GM12878 (cell line): ENCODE results near the gene PYGB. TPM values are rescaled to one million over a fixed set of nuclear protein-coding genes. Genes with fewer than 3 reads are reported as not detected.
A peak's percentile ranks its signal among the peaks of the same experiment; 100 is the strongest.

Experiments used
- BACH1 ChIP-seq: fragments of 450-650 bp; IDR thresholded peaks from 2 replicates; pipeline ENCODE4 v1.6.1; 2017; ENCODE audit warnings: mild to moderate bottlenecking, borderline replicate concordance
- BCL3 ChIP-seq: IDR thresholded peaks from 2 replicates; pipeline ENCODE4 v1.6.1; 2011; ENCODE audit warnings: borderline replicate concordance, low read depth, mild to moderate bottlenecking, moderate library complexity, low read length; ENCODE audit not compliant: insufficient read depth, poor library complexity, severe bottlenecking
- BHLHE40 ChIP-seq, 2 experiments: fragments of 450-650 bp in 1 of 2; IDR thresholded peaks; 2 replicates each; pipeline ENCODE4 v1.6.1; 2011 to 2017; ENCODE audit warnings: low read depth in 2 of 2, borderline replicate concordance in 1 of 2, improper control_type of control experiment in 1 of 2, low read length in 1 of 2, mild to moderate bottlenecking in 1 of 2
- CBFB ChIP-seq: IDR thresholded peaks from 2 replicates; pipeline ENCODE4 v1.6.1; 2016; ENCODE audit warnings: antibody characterized with exemption, low read depth
- CHD2 ChIP-seq: IDR thresholded peaks from 2 replicates; pipeline ENCODE4 v1.6.1; 2011; ENCODE audit warnings: low read depth, low read length, improper control_type of control experiment, borderline replicate concordance
- CTCF ChIP-seq, 3 experiments: IDR thresholded peaks in 2 of 3; conservative IDR thresholded peaks in 1 of 3; 2 replicates each; pipeline ENCODE4 v1.5.1; 2011; ENCODE audit warnings: low read depth in 3 of 3, low read length in 3 of 3, mild to moderate bottlenecking in 3 of 3, control low read depth in 2 of 3, moderate library complexity in 2 of 3, inconsistent platforms in 1 of 3, mixed read lengths in 1 of 3; ENCODE audit not compliant: control insufficient read depth in 2 of 3, insufficient read depth in 1 of 3; ENCODE audit errors: extremely low read depth in 1 of 3
- ELK1 ChIP-seq: IDR thresholded peaks from 2 replicates; pipeline ENCODE4 v1.6.1; 2012; ENCODE audit warnings: low read depth, low read length, improper control_type of control experiment
- HDGF ChIP-seq: fragments of 450-650 bp; IDR thresholded peaks from 2 replicates; pipeline ENCODE4 v1.6.1; 2016; ENCODE audit warnings: antibody characterized with exemption
- HSF1 ChIP-seq: fragments of 150-350 bp; IDR thresholded peaks from 2 replicates; pipeline ENCODE4 v1.6.1; 2014; ENCODE audit warnings: mild to moderate bottlenecking, low read depth, low read length
- IRF5 ChIP-seq: fragments of 450-650 bp; IDR thresholded peaks from 2 replicates; pipeline ENCODE4 v1.6.1; 2017; ENCODE audit warnings: borderline replicate concordance
- MTA2 ChIP-seq: fragments of 450-650 bp; IDR thresholded peaks from 2 replicates; pipeline ENCODE4 v1.6.1; 2016; ENCODE audit warnings: low read depth, mild to moderate bottlenecking, moderate library complexity
- NFYB ChIP-seq: IDR thresholded peaks from 2 replicates; pipeline ENCODE4 v1.6.1; 2011; ENCODE audit warnings: low read depth, mild to moderate bottlenecking, low read length, improper control_type of control experiment, moderate library complexity; ENCODE audit not compliant: insufficient read depth
- NKRF ChIP-seq: fragments of 450-650 bp; conservative IDR thresholded peaks from 2 replicates; pipeline ENCODE4 v1.6.1; 2017; ENCODE audit warnings: mild to moderate bottlenecking, moderate library complexity
- PML ChIP-seq: IDR thresholded peaks from 2 replicates; pipeline ENCODE4 v1.6.1; 2012; ENCODE audit warnings: low read length, inconsistent platforms
- RB1 ChIP-seq: fragments of 450-650 bp; formaldehyde crosslinking; IDR thresholded peaks from 2 replicates; pipeline ENCODE4 v1.6.1; 2017; ENCODE audit warnings: mild to moderate bottlenecking, borderline replicate concordance
- RELA ChIP-seq: fragments of 450-650 bp; IDR thresholded peaks from 2 replicates; pipeline ENCODE4 v1.8.0; 2014; ENCODE audit warnings: borderline replicate concordance; ENCODE audit not compliant: partially characterized antibody
- SIN3A ChIP-seq: IDR thresholded peaks from 2 replicates; pipeline ENCODE4 v1.6.1; 2012; ENCODE audit warnings: low read depth, low read length, improper control_type of control experiment
- SMAD1 ChIP-seq: fragments of 450-650 bp; IDR thresholded peaks from 2 replicates; pipeline ENCODE4 v1.6.1; 2018; ENCODE audit warnings: mild to moderate bottlenecking, low read depth; ENCODE audit not compliant: partially characterized antibody
- polyA plus RNA-seq, 11 experiments: library from polyadenylated mRNA; depleted of rRNA in 4 of 11; unstranded in 6 of 11; stranded (reverse) in 5 of 11; fragments of >200 nt; fragmentation: Nextera tagmentation in 4 of 11; fragmentation: Illumina TruSeq in 1 of 11; extraction: Ambion mirVana in 4 of 11; extraction: Trizol in 1 of 11; gene quantifications; 1 replicate in 1 of 11; 2 replicates in 10 of 11; pipeline versions ENCODE4 v1.2.1 to v1.2.3, GENCODE V29; 2011 to 2016; ENCODE audit warnings: inconsistent platforms in 2 of 11, missing spikeins in 2 of 11, low read depth in 1 of 11
- total RNA-seq, 4 experiments: library from RNA; depleted of rRNA in 3 of 4; stranded (reverse); fragments of >200 nt in 3 of 4; fragmentation: Illumina TruSeq in 1 of 4; extraction: Trizol in 1 of 4; gene quantifications; 2 replicates each; pipeline versions ENCODE4 v1.2.1 to v1.2.3, GENCODE V29; 2013 to 2021

The PYGB gene
- total and polyA plus RNA-seq, 10 of the 15 experiments (the other 5 are each of a cell fraction or from before 2014, with no cell fraction given) = 0.34 to 33.5 (median 21.8) TPM

- no peak for TF ChIP-seq CTCF (IDR thresholded peaks at IDR 0.05 in 2 of 3, conservative IDR thresholded peaks at IDR 0.05 in 1 of 3; ENCODE audit: control insufficient read depth in 2 of 3, extremely low read depth in 1 of 3, insufficient read depth in 1 of 3, low read depth in 3 of 3, low read length in 3 of 3)
- TF ChIP-seq BACH1 = peak; percentile 68
- TF ChIP-seq NKRF = peak; percentile 81; the same call in 1 of the 2 replicates
- TF ChIP-seq PML = 0 out of 2 replicates have a peak, but pooled peaks have one; percentile 36
- TF ChIP-seq SMAD1 = no peak
- TF ChIP-seq RB1 = peak; percentile 58; the same call in 1 of the 2 replicates
- no peak for TF ChIP-seq HSF1
- TF ChIP-seq CBFB = peak; percentile 42; the same call in 1 of the 2 replicates
- TF ChIP-seq BCL3 = no peak
- no peak for TF ChIP-seq MTA2
- TF ChIP-seq IRF5 = peak; percentile 47; the same call in 1 of the 2 replicates
- TF ChIP-seq HDGF = peak; percentile 72; the same call in 1 of the 2 replicates
- 0 out of 2 replicates have a peak, but pooled peaks have one; percentile 45 for TF ChIP-seq ELK1
- TF ChIP-seq CHD2 = 0 out of 2 replicates have a peak, but pooled peaks have one; percentile 27
- TF ChIP-seq SIN3A = peak; percentile 35; the same call in 1 of the 2 replicates
- TF ChIP-seq BHLHE40 (IDR thresholded peaks at IDR 0.05; ENCODE audit: borderline replicate concordance in 1 of 2, low read depth in 2 of 2, low read length in 1 of 2) = peak in 1 of 2 experiments; percentile 75; a peak in 2 of 4 replicates
- no peak for TF ChIP-seq NFYB
- no peak for TF ChIP-seq RELA
These were observed at the start of gene PYGB (continued) for GRCh38 chr20:25247956-25248785.
